ENCODE data around the gene CEACAM6.

The CEACAM6 gene

GRCh38 chr19:41734156-41734555, 21.2 kb upstream of the CEACAM6 start:
- TF ChIP-seq CTCF (IDR thresholded peaks at IDR 0.05; ENCODE audit: borderline replicate concordance, control extremely low read depth, extremely low read depth, insufficient read depth, missing control alignments), result no peak
- in situ Hi-C loops (cut with MboI; ENCODE audit: low sequenced_read_pairs, unreplicated experiment), result no loop called here
- no peak for DNase-seq (ENCODE audit: low spot score)

- DNase-seq (ENCODE audit: low spot score), result no peak
- TF ChIP-seq CTCF (IDR thresholded peaks at IDR 0.05; ENCODE audit: borderline replicate concordance, control extremely low read depth, extremely low read depth, insufficient read depth, missing control alignments), result no peak
- in situ Hi-C loops (cut with MboI; ENCODE audit: low sequenced_read_pairs, unreplicated experiment), result no loop called here
Measured at GRCh38 chr19:41734585-41734984, 20.7 kb upstream of the CEACAM6 start.

- in situ Hi-C loops (cut with MboI; ENCODE audit: low sequenced_read_pairs, unreplicated experiment), result no loop called here
- TF ChIP-seq CTCF (IDR thresholded peaks at IDR 0.05; ENCODE audit: borderline replicate concordance, control extremely low read depth, extremely low read depth, insufficient read depth, missing control alignments), result no peak
- DNase-seq (ENCODE audit: low spot score), result no peak
Measured at GRCh38 chr19:41735071-41735600, 20.2 kb upstream of the CEACAM6 start.

- TF ChIP-seq CTCF (IDR thresholded peaks at IDR 0.05; ENCODE audit: borderline replicate concordance, control extremely low read depth, extremely low read depth, insufficient read depth, missing control alignments), result no peak
- in situ Hi-C loops (cut with MboI; ENCODE audit: low sequenced_read_pairs, unreplicated experiment), result no loop called here
- DNase-seq (ENCODE audit: low spot score), result no peak
Measured at GRCh38 chr19:41739361-41739760, 16.0 kb upstream of the CEACAM6 start.

- TF ChIP-seq CTCF (IDR thresholded peaks at IDR 0.05; ENCODE audit: borderline replicate concordance, control extremely low read depth, extremely low read depth, insufficient read depth, missing control alignments), result no peak
- in situ Hi-C loops (cut with MboI; ENCODE audit: low sequenced_read_pairs, unreplicated experiment), result no loop called here
- no peak for DNase-seq (ENCODE audit: low spot score)
Measured at GRCh38 chr19:41740415-41741243, 14.7 kb upstream of the CEACAM6 start.

- TF ChIP-seq CTCF (IDR thresholded peaks at IDR 0.05; ENCODE audit: borderline replicate concordance, control extremely low read depth, extremely low read depth, insufficient read depth, missing control alignments), result no peak
- DNase-seq (ENCODE audit: low spot score), result no peak
- in situ Hi-C loops (cut with MboI; ENCODE audit: low sequenced_read_pairs, unreplicated experiment), result no loop called here
Measured at GRCh38 chr19:41741244-41741554, 14.1 kb upstream of the CEACAM6 start.
